ENCODE measurements around the gene MAVS.

The MAVS gene

GRCh38 chr20:3846740-3847428, at the start of gene MAVS:
MAVS (plus strand) TSS chr20:3846834; CDS start chr20:3854625, 7,791 bp downstream.
- DNase-seq = peak; percentile 39

- no peak for DNase-seq
Measured at GRCh38 chr20:3797226-3797545, 49.4 kb upstream of the MAVS start.

GRCh38 chr20:3797592-3798372, 48.9 kb upstream of the MAVS start:
- DNase-seq = no peak

GRCh38 chr20:3798373-3798768, 48.3 kb upstream of the MAVS start:
- DNase-seq = no peak

GRCh38 chr20:3798908-3799248, 47.8 kb upstream of the MAVS start:
- no peak for DNase-seq

- no peak for DNase-seq
Measured at GRCh38 chr20:3800256-3800877, 46.3 kb upstream of the MAVS start.

- DNase-seq = no peak
Measured at GRCh38 chr20:3800878-3801260, 45.8 kb upstream of the MAVS start.

- no peak for DNase-seq
Measured at GRCh38 chr20:3801299-3801698, 45.3 kb upstream of the MAVS start.

GRCh38 chr20:3801846-3802245, 44.8 kb upstream of the MAVS start:
- DNase-seq = no peak

- DNase-seq = no peak
Measured at GRCh38 chr20:3802524-3803239, 44.0 kb upstream of the MAVS start.

GRCh38 chr20:3803289-3803688, 43.3 kb upstream of the MAVS start:
- DNase-seq = no peak

GRCh38 chr20:3803854-3804253, 42.8 kb upstream of the MAVS start:
- no peak for DNase-seq

- no peak for DNase-seq
Measured at GRCh38 chr20:3804254-3804751, 42.3 kb upstream of the MAVS start.

GRCh38 chr20:3804781-3805180, 41.9 kb upstream of the MAVS start:
- DNase-seq = no peak

GRCh38 chr20:3808544-3808943, 38.1 kb upstream of the MAVS start:
- DNase-seq = no peak

GRCh38 chr20:3811467-3812258, 35.0 kb upstream of the MAVS start:
- DNase-seq = peak; percentile 69

- DNase-seq = no peak
Measured at GRCh38 chr20:3812259-3812681, 34.4 kb upstream of the MAVS start.

- no peak for DNase-seq
Measured at GRCh38 chr20:3812975-3813847, 33.4 kb upstream of the MAVS start.

GRCh38 chr20:3813848-3814581, 32.6 kb upstream of the MAVS start:
- DNase-seq = no peak

- no peak for DNase-seq
Measured at GRCh38 chr20:3814928-3815495, 31.6 kb upstream of the MAVS start.

All from GF-D8 (cell line).